ENCODE measurements around the gene TOB1. TPM values are rescaled to one million over a fixed set of nuclear protein-coding genes. Genes with fewer than 3 reads are reported as not detected.

The TOB1 gene
- total and polyA plus RNA-seq, 8 donors, result 30.1 to 346 (median 80.0) TPM

GRCh38 chr17:50829332-50829731 lies 36.8 kb downstream of the TOB1 start:
- intact Hi-C loops (cut with DNase I; ENCODE audit: low total_unique reads), result no loop called here
- Histone ChIP-seq H3K9me3 (no peaks in the 10 kb centered on the region), H3K27ac (peak overlapping the region in 1 of 5 donors; percentile 8), H3K27me3 (peaks cover 0 to 19% (median 0%) of the 10 kb centered on the region in 3 donors), H3K4me3 (no peak overlapping the region), H3K4me1 (peaks cover 0 to 21% (median 12%) of the 10 kb centered on the region in 4 donors), H3K36me3 (no peaks in the 10 kb centered on the region)
- DNase-seq, result no peak
- no peak for TF ChIP-seq POLR2AphosphoS5 (IDR thresholded peaks at IDR 0.05)
- TF ChIP-seq, protein P1, sequence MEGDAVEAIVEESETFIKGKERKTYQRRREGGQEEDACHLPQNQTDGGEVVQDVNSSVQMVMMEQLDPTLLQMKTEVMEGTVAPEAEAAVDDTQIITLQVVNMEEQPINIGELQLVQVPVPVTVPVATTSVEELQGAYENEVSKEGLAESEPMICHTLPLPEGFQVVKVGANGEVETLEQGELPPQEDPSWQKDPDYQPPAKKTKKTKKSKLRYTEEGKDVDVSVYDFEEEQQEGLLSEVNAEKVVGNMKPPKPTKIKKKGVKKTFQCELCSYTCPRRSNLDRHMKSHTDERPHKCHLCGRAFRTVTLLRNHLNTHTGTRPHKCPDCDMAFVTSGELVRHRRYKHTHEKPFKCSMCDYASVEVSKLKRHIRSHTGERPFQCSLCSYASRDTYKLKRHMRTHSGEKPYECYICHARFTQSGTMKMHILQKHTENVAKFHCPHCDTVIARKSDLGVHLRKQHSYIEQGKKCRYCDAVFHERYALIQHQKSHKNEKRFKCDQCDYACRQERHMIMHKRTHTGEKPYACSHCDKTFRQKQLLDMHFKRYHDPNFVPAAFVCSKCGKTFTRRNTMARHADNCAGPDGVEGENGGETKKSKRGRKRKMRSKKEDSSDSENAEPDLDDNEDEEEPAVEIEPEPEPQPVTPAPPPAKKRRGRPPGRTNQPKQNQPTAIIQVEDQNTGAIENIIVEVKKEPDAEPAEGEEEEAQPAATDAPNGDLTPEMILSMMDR (IDR thresholded peaks at IDR 0.05), result no peak
- TF ChIP-seq EP300 (IDR thresholded peaks at IDR 0.05), result no peak
- no peak for TF ChIP-seq POLR2A (IDR thresholded peaks at IDR 0.05)
- 76 to 85% (median 82%) methylated on average over 6 of the region's 6 CpGs for WGBS, 5 donors

GRCh38 chr17:50828508-50829170 lies 37.5 kb downstream of the TOB1 start:
- Histone ChIP-seq H3K4me3 (no peak overlapping the region), H3K36me3 (no peaks in the 10 kb centered on the region), H3K27ac (no peak overlapping the region), H3K27me3 (peaks cover 0 to 12% (median 0%) of the 10 kb centered on the region in 3 donors), H3K9me3 (peaks cover 0 to under 1% (median 0%) of the 10 kb centered on the region in 4 donors), H3K4me1 (peaks cover 0 to 21% (median 12%) of the 10 kb centered on the region in 4 donors)
- TF ChIP-seq, protein P1 (IDR thresholded peaks at IDR 0.05), result no peak
- TF ChIP-seq EP300 (IDR thresholded peaks at IDR 0.05) (no peak), POLR2A (IDR thresholded peaks at IDR 0.05) (no peak), POLR2AphosphoS5 (IDR thresholded peaks at IDR 0.05) (no peak)
- intact Hi-C loops (cut with DNase I; ENCODE audit: low total_unique reads), result no loop called here
- 59 to 78% (median 69%) methylated on average over 6 of the region's 6 CpGs for WGBS, 5 donors
- no peak for DNase-seq

DNA sequence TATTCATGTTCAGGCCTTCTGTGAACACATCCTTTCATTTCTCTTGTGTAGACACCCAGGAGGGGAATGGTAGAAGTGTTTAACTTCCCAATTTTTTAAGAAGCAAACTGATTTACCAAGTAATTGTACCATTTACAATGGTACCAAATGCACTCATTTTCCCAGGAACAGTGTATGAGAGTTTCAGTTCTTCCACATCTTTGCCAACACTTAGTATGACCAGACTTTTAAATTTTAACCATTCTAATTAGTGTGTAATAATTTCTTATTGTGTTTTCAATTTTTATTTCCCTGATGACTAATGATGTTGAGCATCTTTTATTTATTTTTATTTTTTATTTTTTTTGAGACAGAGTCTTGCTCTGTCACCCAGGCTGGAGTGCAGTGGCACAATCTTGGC lies 41.0 kb downstream of the TOB1 start:
- TF ChIP-seq POLR2A (IDR thresholded peaks at IDR 0.05) (no peak), EP300 (IDR thresholded peaks at IDR 0.05) (no peak), POLR2AphosphoS5 (IDR thresholded peaks at IDR 0.05) (no peak)
- TF ChIP-seq, protein P1 (IDR thresholded peaks at IDR 0.05), result no peak
- DNase-seq, result no peak
- intact Hi-C loops (cut with DNase I; ENCODE audit: low total_unique reads), result no loop called here
- no peaks in the 10 kb centered on the region for H3K36me3 ChIP-seq
- no peaks in the 10 kb centered on the region for H3K27me3 ChIP-seq
- peaks cover 0 to 2% (median under 1%) of the 10 kb centered on the region in 4 donors for H3K4me1 ChIP-seq
- H3K9me3 ChIP-seq, result peaks cover 0 to 5% (median 0%) of the 10 kb centered on the region in 4 donors
- no peak overlapping the region for H3K4me3 ChIP-seq
- H3K27ac ChIP-seq, result no peak overlapping the region

GRCh38 chr17:50824429-50824828 lies 41.7 kb downstream of the TOB1 start:
- H3K4me1 ChIP-seq, result no peaks in the 10 kb centered on the region
- intact Hi-C loops (cut with DNase I; ENCODE audit: low total_unique reads), result no loop called here
- 83 to 96% (median 92%) methylated on average over 2 of the region's 2 CpGs for WGBS, 5 donors
- TF ChIP-seq POLR2AphosphoS5 (IDR thresholded peaks at IDR 0.05), result no peak
- TF ChIP-seq, protein P1 (IDR thresholded peaks at IDR 0.05), result no peak
- TF ChIP-seq POLR2A (IDR thresholded peaks at IDR 0.05), result no peak
- no peak for TF ChIP-seq EP300 (IDR thresholded peaks at IDR 0.05)
- no peak overlapping the region for H3K27ac ChIP-seq
- H3K27me3 ChIP-seq, result no peaks in the 10 kb centered on the region
- peaks cover 0 to 5% (median 0%) of the 10 kb centered on the region in 4 donors for H3K9me3 ChIP-seq
- H3K4me3 ChIP-seq, result no peak overlapping the region
- no peaks in the 10 kb centered on the region for H3K36me3 ChIP-seq
- DNase-seq, result no peak

Measured in stomach (tissue), 9 donors.